ENCODE results near the gene ERVMER34-1. TPM values are rescaled to one million over a fixed set of nuclear protein-coding genes. Genes with fewer than 3 reads are reported as not detected.

ERVMER34-1 gene
- total RNA-seq, 1 experiment from 2014 or later: 0.67 TPM

DNA sequence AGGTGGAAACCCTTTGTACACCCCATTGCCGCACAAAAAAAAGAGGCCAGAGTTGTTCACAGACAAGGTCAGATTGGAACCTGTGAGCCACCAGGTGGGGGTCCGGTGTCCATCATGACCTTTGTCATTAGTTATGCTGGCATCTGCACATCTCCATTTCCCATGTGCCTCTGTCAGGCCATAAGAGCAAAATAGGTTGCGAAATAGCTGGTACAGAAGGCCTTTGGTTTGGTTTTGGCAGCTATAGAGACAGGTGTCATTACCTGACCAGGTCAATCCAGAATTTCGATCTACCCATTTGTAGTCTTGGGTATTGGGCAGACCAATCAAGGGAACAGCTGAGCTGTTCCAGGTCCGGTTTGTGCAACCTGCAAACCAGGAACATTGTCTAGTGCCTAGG, 6.6 kb downstream of the ERVMER34-1 start:
- Histone ChIP-seq H3K27ac (ENCODE audit: low read length) (no peak overlapping the region), H3K36me3 (ENCODE audit: control insufficient read depth, insufficient read depth, low read length) (no peaks in the 10 kb centered on the region), H3K27me3 (ENCODE audit: control insufficient read depth, insufficient read depth, low read length) (no peaks in the 10 kb centered on the region), H3K9me3 (ENCODE audit: control insufficient read depth, insufficient read depth, low read depth, low read length) (no peaks in the 10 kb centered on the region), H3K4me3 (ENCODE audit: low read depth in 2 of 2, low read length in 2 of 2) (no peak overlapping the region), H3K4me1 (ENCODE audit: control insufficient read depth, insufficient read depth, low read length) (no peaks in the 10 kb centered on the region)
- in situ Hi-C loops (cut with HindIII; ENCODE audit: low pct_unique_long_range_greater_than_20kb, low sequenced_read_pairs): no loop called here
- ChIA-PET CTCF (no interaction called here), POLR2A (no interaction called here)
- DNase-seq (ENCODE audit: low read depth, low spot score) (no peak), ATAC-seq (no peak)
- intact Hi-C loops (cut with micrococcal nuclease; ENCODE audit: unreplicated experiment): no loop called here
- TF ChIP-seq, protein P1, sequence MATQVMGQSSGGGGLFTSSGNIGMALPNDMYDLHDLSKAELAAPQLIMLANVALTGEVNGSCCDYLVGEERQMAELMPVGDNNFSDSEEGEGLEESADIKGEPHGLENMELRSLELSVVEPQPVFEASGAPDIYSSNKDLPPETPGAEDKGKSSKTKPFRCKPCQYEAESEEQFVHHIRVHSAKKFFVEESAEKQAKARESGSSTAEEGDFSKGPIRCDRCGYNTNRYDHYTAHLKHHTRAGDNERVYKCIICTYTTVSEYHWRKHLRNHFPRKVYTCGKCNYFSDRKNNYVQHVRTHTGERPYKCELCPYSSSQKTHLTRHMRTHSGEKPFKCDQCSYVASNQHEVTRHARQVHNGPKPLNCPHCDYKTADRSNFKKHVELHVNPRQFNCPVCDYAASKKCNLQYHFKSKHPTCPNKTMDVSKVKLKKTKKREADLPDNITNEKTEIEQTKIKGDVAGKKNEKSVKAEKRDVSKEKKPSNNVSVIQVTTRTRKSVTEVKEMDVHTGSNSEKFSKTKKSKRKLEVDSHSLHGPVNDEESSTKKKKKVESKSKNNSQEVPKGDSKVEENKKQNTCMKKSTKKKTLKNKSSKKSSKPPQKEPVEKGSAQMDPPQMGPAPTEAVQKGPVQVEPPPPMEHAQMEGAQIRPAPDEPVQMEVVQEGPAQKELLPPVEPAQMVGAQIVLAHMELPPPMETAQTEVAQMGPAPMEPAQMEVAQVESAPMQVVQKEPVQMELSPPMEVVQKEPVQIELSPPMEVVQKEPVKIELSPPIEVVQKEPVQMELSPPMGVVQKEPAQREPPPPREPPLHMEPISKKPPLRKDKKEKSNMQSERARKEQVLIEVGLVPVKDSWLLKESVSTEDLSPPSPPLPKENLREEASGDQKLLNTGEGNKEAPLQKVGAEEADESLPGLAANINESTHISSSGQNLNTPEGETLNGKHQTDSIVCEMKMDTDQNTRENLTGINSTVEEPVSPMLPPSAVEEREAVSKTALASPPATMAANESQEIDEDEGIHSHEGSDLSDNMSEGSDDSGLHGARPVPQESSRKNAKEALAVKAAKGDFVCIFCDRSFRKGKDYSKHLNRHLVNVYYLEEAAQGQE (IDR thresholded peaks at IDR 0.05; ENCODE audit: insufficient read depth in 1 of 2, low read depth in 2 of 2, low read length in 1 of 2): no peak
- TF ChIP-seq TCF7L2 (IDR thresholded peaks at IDR 0.05; ENCODE audit: low read depth, low read length) (no peak), SIN3A (IDR thresholded peaks at IDR 0.05; ENCODE audit: borderline replicate concordance, insufficient read depth, low read depth, low read length) (no peak), POLR2AphosphoS5 (IDR thresholded peaks at IDR 0.05; ENCODE audit: low read depth, low read length) (no peak)
- TF ChIP-seq, protein P2, sequence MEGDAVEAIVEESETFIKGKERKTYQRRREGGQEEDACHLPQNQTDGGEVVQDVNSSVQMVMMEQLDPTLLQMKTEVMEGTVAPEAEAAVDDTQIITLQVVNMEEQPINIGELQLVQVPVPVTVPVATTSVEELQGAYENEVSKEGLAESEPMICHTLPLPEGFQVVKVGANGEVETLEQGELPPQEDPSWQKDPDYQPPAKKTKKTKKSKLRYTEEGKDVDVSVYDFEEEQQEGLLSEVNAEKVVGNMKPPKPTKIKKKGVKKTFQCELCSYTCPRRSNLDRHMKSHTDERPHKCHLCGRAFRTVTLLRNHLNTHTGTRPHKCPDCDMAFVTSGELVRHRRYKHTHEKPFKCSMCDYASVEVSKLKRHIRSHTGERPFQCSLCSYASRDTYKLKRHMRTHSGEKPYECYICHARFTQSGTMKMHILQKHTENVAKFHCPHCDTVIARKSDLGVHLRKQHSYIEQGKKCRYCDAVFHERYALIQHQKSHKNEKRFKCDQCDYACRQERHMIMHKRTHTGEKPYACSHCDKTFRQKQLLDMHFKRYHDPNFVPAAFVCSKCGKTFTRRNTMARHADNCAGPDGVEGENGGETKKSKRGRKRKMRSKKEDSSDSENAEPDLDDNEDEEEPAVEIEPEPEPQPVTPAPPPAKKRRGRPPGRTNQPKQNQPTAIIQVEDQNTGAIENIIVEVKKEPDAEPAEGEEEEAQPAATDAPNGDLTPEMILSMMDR (IDR thresholded peaks at IDR 0.05): no peak
- BruUV-seq (replicated peaks): no TSS peak

DNA sequence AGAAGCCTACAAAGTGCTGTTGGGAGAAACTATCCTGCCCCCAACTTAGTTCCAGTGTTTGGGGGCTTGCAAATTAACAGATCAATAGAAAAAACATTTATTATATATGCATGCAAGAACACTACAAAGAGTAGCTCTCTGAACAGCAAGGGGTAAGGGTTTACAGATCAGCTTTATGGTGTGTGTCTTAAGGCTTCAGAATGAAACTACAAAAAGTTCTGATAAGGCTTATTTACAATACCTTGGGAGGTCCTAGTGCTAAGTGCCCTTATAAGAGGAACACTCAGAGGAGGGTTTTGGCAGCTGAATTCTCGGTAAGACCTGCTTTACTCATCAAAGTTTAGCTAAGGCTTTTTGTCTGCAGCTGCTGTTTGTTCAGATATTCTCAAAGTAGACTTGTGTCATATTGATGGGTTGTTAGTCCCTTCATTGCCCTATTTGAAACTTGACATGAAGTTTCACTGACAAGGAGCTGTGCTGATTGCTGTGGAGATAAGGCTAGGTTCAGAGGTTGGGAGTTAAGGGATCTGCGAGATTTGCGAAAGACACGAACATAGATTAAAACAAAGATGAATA, 7.7 kb downstream of the ERVMER34-1 start:
- CTCF ChIA-PET: no interaction called here
- in situ Hi-C loops (cut with HindIII; ENCODE audit: low pct_unique_long_range_greater_than_20kb, low sequenced_read_pairs): no loop called here
- intact Hi-C loops (cut with micrococcal nuclease; ENCODE audit: unreplicated experiment): no loop called here
- Histone ChIP-seq H3K9me3 (ENCODE audit: control insufficient read depth, insufficient read depth, low read depth, low read length) (no peaks in the 10 kb centered on the region), H3K27ac (ENCODE audit: low read length) (no peak overlapping the region), H3K27me3 (ENCODE audit: control insufficient read depth, insufficient read depth, low read length) (no peaks in the 10 kb centered on the region), H3K36me3 (ENCODE audit: control insufficient read depth, insufficient read depth, low read length) (no peaks in the 10 kb centered on the region), H3K4me1 (ENCODE audit: control insufficient read depth, insufficient read depth, low read length) (no peaks in the 10 kb centered on the region), H3K4me3 (ENCODE audit: low read depth in 2 of 2, low read length in 2 of 2) (no peak overlapping the region)
- no peak for DNase-seq (ENCODE audit: low read depth, low spot score)
- POLR2A ChIA-PET: no interaction called here
- BruUV-seq (replicated peaks): no TSS peak
- ATAC-seq: no peak
- TF ChIP-seq TCF7L2 (IDR thresholded peaks at IDR 0.05; ENCODE audit: low read depth, low read length): no peak
- no peak for TF ChIP-seq SIN3A (IDR thresholded peaks at IDR 0.05; ENCODE audit: borderline replicate concordance, insufficient read depth, low read depth, low read length)
- TF ChIP-seq POLR2AphosphoS5 (IDR thresholded peaks at IDR 0.05; ENCODE audit: low read depth, low read length): no peak
- TF ChIP-seq, protein P2 (IDR thresholded peaks at IDR 0.05): no peak
- TF ChIP-seq, protein P1 (IDR thresholded peaks at IDR 0.05; ENCODE audit: insufficient read depth in 1 of 2, low read depth in 2 of 2, low read length in 1 of 2): no peak

Measured in Panc1 (cell line).